H1 (cell line): ENCODE data around the gene MSANTD2. TPM values are rescaled to one million over a fixed set of nuclear protein-coding genes. Genes with fewer than 3 reads are reported as not detected.
A peak's percentile ranks its signal among the peaks of the same experiment; 100 is the strongest.

ENCODE experiments used
- CTCF ChIA-PET: fragments of 300-600 bp; sonication (Branson Sonifier 250); formaldehyde crosslinking; loops from one replicate; lab custom pipeline; 2021; ENCODE audit not compliant: partially characterized antibody; lab: Charles Lee
- POLR2A ChIA-PET: fragments of 300-600 bp; sonication (Branson Sonifier 250); formaldehyde crosslinking; loops from one replicate; lab custom pipeline; 2021; ENCODE audit warnings: inconsistent platforms; ENCODE audit not compliant: partially characterized antibody; lab: Charles Lee
- DNase-seq, 2 experiments: peaks; one replicate each; pipeline versions ENCODE4 v3.0.0 to v3.0.0-alpha.2; 2010 to 2022; ENCODE audit warnings: low spot score in 2 of 2, low read depth in 1 of 2, mixed read lengths in 1 of 2
- FAIRE-seq: peaks from 2 replicates; lab custom pipeline; 2011; peaks lifted over from hg19 to GRCh38; lab: Jason Lieb, UNC
- H2AFZ ChIP-seq: 2 replicates; pipeline ENCODE4 v1.8.1; 2012; ENCODE audit warnings: low read length, inconsistent platforms
- H2AK5ac ChIP-seq: 2 replicates; pipeline ENCODE4 v1.6.1; 2013; ENCODE audit warnings: low read depth, low read length
- H2BK120ac ChIP-seq: replicated peaks from 2 replicates; pipeline ENCODE3; 2013; ENCODE audit warnings: low read depth, low read length, inconsistent platforms
- H2BK12ac ChIP-seq: 2 replicates; pipeline ENCODE4 v1.6.1; 2013; ENCODE audit warnings: low read depth, low read length
- H2BK15ac ChIP-seq: 2 replicates; pipeline ENCODE4 v1.6.1; 2013; ENCODE audit warnings: low read length
- H2BK20ac ChIP-seq: 2 replicates; pipeline ENCODE4 v1.6.1; 2013; ENCODE audit warnings: low read length
- H2BK5ac ChIP-seq: 2 replicates; pipeline ENCODE4 v1.6.1; 2013; ENCODE audit warnings: low read depth, low read length
- H3K14ac ChIP-seq: 2 replicates; pipeline ENCODE4 v1.6.1; 2013; ENCODE audit warnings: inconsistent platforms; ENCODE audit not compliant: insufficient read length
- H3K18ac ChIP-seq: 2 replicates; pipeline ENCODE4 v1.6.1; 2013; ENCODE audit warnings: low read length; ENCODE audit errors: extremely low read depth
- H3K23ac ChIP-seq: 2 replicates; pipeline ENCODE4 v1.6.1; 2013; ENCODE audit warnings: inconsistent platforms; ENCODE audit not compliant: insufficient read length
- H3K23me2 ChIP-seq: 2 replicates; pipeline ENCODE4 v1.6.1; 2013; ENCODE audit warnings: low read depth, low read length
- H3K27ac ChIP-seq: 2 replicates; pipeline ENCODE4 v1.6.1; 2011; ENCODE audit warnings: low read depth, low read length, inconsistent platforms
- H3K27me3 ChIP-seq, 4 experiments: replicated peaks in 1 of 4; 1 replicate in 1 of 4; 2 replicates in 3 of 4; pipeline versions ENCODE4 v1.6.1 to v1.8.1; 2011 to 2013; ENCODE audit warnings: low read length in 3 of 4, mild to moderate bottlenecking in 3 of 4, inconsistent platforms in 2 of 4, mixed read lengths in 2 of 4, moderate library complexity in 1 of 4; ENCODE audit not compliant: control insufficient read depth in 3 of 4, insufficient read depth in 3 of 4; ENCODE audit errors: extremely low read depth in 1 of 4
- H3K36me3 ChIP-seq, 4 experiments: 2 replicates each; pipeline versions ENCODE4 v1.6.1 to v1.8.1; 2011 to 2013; ENCODE audit warnings: mild to moderate bottlenecking in 4 of 4, low read length in 3 of 4, moderate library complexity in 2 of 4, control low read depth in 1 of 4, inconsistent platforms in 1 of 4; ENCODE audit not compliant: insufficient read depth in 4 of 4, control insufficient read depth in 2 of 4
- H3K4ac ChIP-seq: replicated peaks from 2 replicates; pipeline ENCODE3; 2013; ENCODE audit warnings: low read length, low read depth, mixed read lengths, inconsistent platforms; ENCODE audit not compliant: insufficient read length
- H3K4me1 ChIP-seq, 4 experiments: replicated peaks in 1 of 4; 1 replicate in 1 of 4; 2 replicates in 3 of 4; pipeline versions ENCODE4 v1.6.1 to v1.8.1; 2011 to 2013; ENCODE audit warnings: low read length in 3 of 4, inconsistent platforms in 2 of 4, mixed read lengths in 1 of 4; ENCODE audit not compliant: insufficient read depth in 4 of 4, control insufficient read depth in 3 of 4
- H3K4me2 ChIP-seq, 2 experiments: 2 replicates each; pipeline versions ENCODE4 v1.6.1 to v1.8.1; 2011 to 2013; ENCODE audit warnings: low read depth in 2 of 2, low read length in 2 of 2, control low read depth in 1 of 2, inconsistent platforms in 1 of 2, mild to moderate bottlenecking in 1 of 2; ENCODE audit not compliant: insufficient read depth in 1 of 2
- H3K4me3 ChIP-seq, 4 experiments: fragments of 200-600, 300-600 bp in 1 of 4; sonication (generic), shearing (Covaris generic), sonication (Bioruptor Twin) in 1 of 4; 2 replicates each; pipeline versions ENCODE4 v1.5.1 to v1.8.1; 2011 to 2016; ENCODE audit warnings: low read length in 4 of 4, low read depth in 3 of 4, control low read depth in 2 of 4, inconsistent platforms in 2 of 4, mild to moderate bottlenecking in 2 of 4, mixed read lengths in 1 of 4, moderate library complexity in 1 of 4; ENCODE audit not compliant: insufficient read depth in 2 of 4; ENCODE audit errors: extremely low read depth in 1 of 4
- H3K56ac ChIP-seq: replicated peaks from 2 replicates; pipeline ENCODE3; 2013; ENCODE audit warnings: low read depth, mild to moderate bottlenecking, mixed read lengths, low read length, inconsistent platforms; ENCODE audit not compliant: insufficient read length
- H3K79me1 ChIP-seq: 2 replicates; pipeline ENCODE4 v1.6.1; 2013; ENCODE audit warnings: low read depth, low read length, control low read depth
- H3K79me2 ChIP-seq, 2 experiments: 2 replicates each; pipeline versions ENCODE4 v1.6.1 to v1.8.1; 2012 to 2013; ENCODE audit warnings: low read length in 2 of 2, mild to moderate bottlenecking in 2 of 2, inconsistent platforms in 1 of 2; ENCODE audit not compliant: insufficient read depth in 2 of 2, control insufficient read depth in 1 of 2
- H3K9ac ChIP-seq, 4 experiments: replicated peaks in 1 of 4; 1 replicate in 1 of 4; 2 replicates in 3 of 4; pipeline versions ENCODE4 v1.6.1 to v1.8.1; 2011 to 2013; ENCODE audit warnings: low read depth in 3 of 4, low read length in 3 of 4, control low read depth in 2 of 4, mild to moderate bottlenecking in 2 of 4, moderate library complexity in 2 of 4, inconsistent platforms in 1 of 4; ENCODE audit errors: extremely low read depth in 1 of 4
- H3K9me3 ChIP-seq, 2 experiments: 2 replicates each; pipeline versions ENCODE4 v1.6.1 to v1.8.1; 2012 to 2013; ENCODE audit warnings: mild to moderate bottlenecking in 2 of 2, moderate library complexity in 2 of 2, control low read depth in 1 of 2, inconsistent platforms in 1 of 2, low read depth in 1 of 2, low read length in 1 of 2, mixed read lengths in 1 of 2; ENCODE audit not compliant: insufficient read depth in 2 of 2
- H4K20me1 ChIP-seq, 2 experiments: replicated peaks in 1 of 2; 2 replicates each; pipeline versions ENCODE3 to v1.8.1; 2011 to 2013; ENCODE audit warnings: inconsistent platforms in 2 of 2, low read length in 2 of 2, mild to moderate bottlenecking in 1 of 2; ENCODE audit not compliant: insufficient read depth in 2 of 2, control insufficient read depth in 1 of 2
- H4K5ac ChIP-seq: 2 replicates; pipeline ENCODE4 v1.6.1; 2013; ENCODE audit warnings: low read length, low read depth, mixed read lengths, inconsistent platforms; ENCODE audit not compliant: insufficient read length
- H4K8ac ChIP-seq: 2 replicates; pipeline ENCODE4 v1.8.0; 2013; ENCODE audit warnings: mild to moderate bottlenecking, moderate library complexity, low read length, inconsistent platforms; ENCODE audit not compliant: insufficient read depth; ENCODE audit errors: extremely low read depth
- H4K91ac ChIP-seq: replicated peaks from 2 replicates; pipeline ENCODE3; 2013; ENCODE audit warnings: low read length, mixed read lengths, inconsistent platforms; ENCODE audit not compliant: insufficient read length
- RNF2 ChIP-seq: fragments of 200-900, 300-1000 bp; sonication (generic); IDR thresholded peaks from 2 replicates; pipeline ENCODE4 v1.7.1; 2016; ENCODE audit warnings: borderline replicate concordance, low read depth, mild to moderate bottlenecking, antibody characterized with exemption, low read length; ENCODE audit not compliant: poor library complexity, severe bottlenecking; ENCODE audit errors: missing control alignments
- SP2 ChIP-seq: IDR thresholded peaks from 2 replicates; pipeline ENCODE4 v1.6.1; 2012; ENCODE audit warnings: mild to moderate bottlenecking, low read length, inconsistent platforms
- WGBS, 2 experiments: shearing (Covaris generic) in 1 of 2; methylation state at CpG; one replicate each; pipeline versions ENCODE4 v1.1.6 to v1.1.7; 2013 to 2015; ENCODE audit warnings: low lambda C conversion rate in 2 of 2, mixed read lengths in 2 of 2, inconsistent platforms in 1 of 2, low coverage in 1 of 2, missing lambda C conversion rate in 1 of 2; ENCODE audit not compliant: insufficient replicate concordance in 2 of 2, insufficient coverage in 1 of 2, insufficient read length in 1 of 2; ENCODE audit errors: extremely low coverage in 1 of 2, missing lambda C conversion rate in 1 of 2; 5-methylcytosine and 5-hydroxymethylcytosine counted together
- polyA plus RNA-seq, 7 experiments: library from polyadenylated mRNA; depleted of rRNA in 3 of 7; stranded (reverse) in 5 of 7; unstranded in 2 of 7; fragments of >200 nt in 5 of 7; fragments of 200-250 nt in 2 of 7; gene quantifications; 1 replicate in 5 of 7; 2 replicates in 1 of 7; 4 replicates in 1 of 7; pipeline versions ENCODE4 v1.2.1 to v1.2.3, GENCODE V29; 2011 to 2013; ENCODE audit warnings: missing spikeins in 2 of 7, mixed read lengths in 2 of 7
- total RNA-seq: library from RNA; stranded (reverse); fragmentation: NEBNext Ultra II Directional; extraction: Animal tissue kit (Norgen Biotek cat#: 25700); gene quantifications from 2 replicates; pipeline ENCODE4 v1.2.1, GENCODE V29; 2021

The MSANTD2 gene
- total and polyA plus RNA-seq, 2 of the 8 experiments (the other 6 are each of a cell fraction or from before 2014, with no cell fraction given) = 8.2 to 15.9 TPM

GRCh38 chr11:124760806-124761205 lies 39.4 kb downstream of the MSANTD2 start:
- Histone ChIP-seq H2AK5ac (no peak overlapping the region), H4K91ac (no peak overlapping the region), H3K27me3 (peaks cover 59 to 76% (median 71%) of the 10 kb centered on the region in 4 experiments), H3K23ac (no peak overlapping the region), H3K4ac (no peak overlapping the region), H4K20me1 (peaks cover 20 to 37% of the 10 kb centered on the region in 2 experiments), H2BK5ac (no peak overlapping the region), H3K14ac (no peak overlapping the region), H3K18ac (no peak overlapping the region), H3K4me3 (no peak overlapping the region; a peak in 1 of 8 replicates), H2BK12ac (no peak overlapping the region), H3K4me1 (peaks cover 6 to 41% (median 27%) of the 10 kb centered on the region in 4 experiments), H3K79me2 (no peaks in the 10 kb centered on the region), H4K5ac (no peak overlapping the region), H2BK120ac (no peak overlapping the region), H4K8ac (no peak overlapping the region), H3K9me3 (no peaks in the 10 kb centered on the region), H3K56ac (no peak overlapping the region), H3K79me1 (no peaks in the 10 kb centered on the region), H2BK15ac (0 out of 2 replicates have a peak overlapping the region, but pooled peaks have one; percentile 46), H2AFZ (no peak overlapping the region), H3K36me3 (peaks cover 0 to 3% (median 2%) of the 10 kb centered on the region in 4 experiments; a peak in 2 of 8 replicates), H3K27ac (no peak overlapping the region), H3K23me2 (peaks cover 17% of the 10 kb centered on the region; the same call in 1 of the 2 replicates), H3K4me2 (peak overlapping the region; percentile 8 to 80; a peak in 3 of 4 replicates), H3K9ac (no peak overlapping the region), H2BK20ac (no peak overlapping the region)
- no peak for TF ChIP-seq SP2
- TF ChIP-seq RNF2 = peak; percentile 28
- DNase-seq (no peak), FAIRE-seq (no peak)
- ChIA-PET POLR2A (interaction anchor here (0.7 to 4.2 kb wide), 8 partner anchors 9 to 90 kb away, joined by 3 to 26 read pairs (median 5); partner anchors contain the start of genes MSANTD2 and VSIG2), CTCF (interaction anchor here (0.7 to 28.0 kb wide), 18 partner anchors 8 to 502 kb away, joined by 3 to 382 read pairs (median 6); partner anchors contain the start of genes MSANTD2, NRGN, ROBO3 and SIAE)
- WGBS, 2 experiments = 33% methylated on average over 3 of the region's 3 CpGs; no CpG with 5 or more reads in 1 of the 2 experiments
